ENCODE data around the gene TIMM22. TPM values are rescaled to one million over a fixed set of nuclear protein-coding genes. Genes with fewer than 3 reads are reported as not detected.
"Not testable (repeated sequence)": the region's sequence is repeated elsewhere in the genome, so short reads cannot be mapped to it uniquely, and the experiment has no call there.

TIMM22 gene
- 10.5 TPM for total RNA-seq

DNA sequence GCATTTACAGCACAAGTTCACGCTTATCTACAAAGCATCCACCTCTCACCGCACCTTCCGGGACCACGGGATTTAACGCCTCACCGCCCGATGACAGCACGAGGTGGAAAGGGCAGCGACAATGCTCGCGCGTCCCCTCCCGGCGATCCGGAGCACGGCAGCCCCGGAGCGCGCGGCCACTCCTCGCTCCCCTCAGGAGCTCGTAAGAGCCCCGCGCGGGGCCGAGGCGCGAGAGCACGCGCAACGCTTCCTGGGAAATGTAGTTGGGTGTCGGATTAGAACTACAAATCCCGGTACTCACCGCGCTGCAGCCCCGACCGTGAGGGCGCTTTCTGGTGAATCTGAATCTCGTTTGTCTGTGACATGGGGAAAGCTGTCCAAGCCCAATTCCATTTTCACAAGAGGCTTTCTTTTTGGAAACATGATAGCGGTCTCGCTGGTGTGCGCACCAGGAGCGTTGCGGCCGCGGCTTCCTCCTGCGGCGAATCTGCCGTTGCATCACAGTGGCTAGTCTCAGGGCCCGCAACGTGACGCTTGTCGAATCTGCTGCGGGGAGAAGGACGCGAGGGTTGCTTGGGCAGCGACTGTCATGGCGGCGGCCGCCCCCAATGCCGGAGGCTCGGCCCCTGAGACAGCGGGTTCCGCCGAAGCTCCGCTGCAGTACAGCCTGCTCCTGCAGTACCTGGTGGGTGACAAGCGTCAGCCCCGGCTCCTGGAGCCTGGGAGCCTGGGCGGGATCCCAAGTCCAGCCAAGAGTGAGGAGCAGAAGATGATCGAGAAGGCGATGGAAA, at the start of gene TIMM22:
TSS of gene TIMM22 (plus strand) at position 576 of the 791 bp plus-strand sequence. CDS start at position 590, 14 bp downstream.
- DNase-seq (ENCODE audit: low read depth in 2 of 3, low spot score in 2 of 3): peak; percentile 95 to 98 (median 97)

DNA sequence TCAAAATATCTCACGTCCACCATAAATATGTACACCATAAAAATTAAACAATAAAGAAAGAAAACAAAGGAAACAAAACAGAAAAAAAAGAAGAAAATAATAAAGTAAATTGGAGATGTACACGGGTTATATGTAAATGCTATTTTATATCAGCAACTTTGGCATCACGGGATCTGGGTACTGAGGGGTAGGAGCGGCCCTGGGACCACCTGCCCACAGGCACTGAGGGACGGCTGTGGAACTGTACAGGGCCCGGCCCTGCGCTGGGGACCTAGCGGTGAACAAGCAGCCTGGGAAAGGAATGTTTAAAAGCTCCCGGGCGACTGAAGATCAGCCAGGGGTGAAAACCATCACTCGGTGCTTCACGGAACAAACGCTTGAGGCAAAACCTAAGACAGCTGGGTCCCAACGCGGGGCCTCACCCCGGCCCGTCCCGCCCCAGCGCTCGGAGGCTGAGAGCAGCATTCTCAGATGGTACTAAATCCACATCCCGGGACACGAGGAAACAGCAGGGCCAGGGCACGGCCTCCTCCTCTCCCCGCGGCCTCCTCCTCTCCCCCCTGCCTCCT, 48.6 kb upstream of the TIMM22 start:
- no peak for DNase-seq (ENCODE audit: low read depth in 2 of 3, low spot score in 2 of 3)

DNA sequence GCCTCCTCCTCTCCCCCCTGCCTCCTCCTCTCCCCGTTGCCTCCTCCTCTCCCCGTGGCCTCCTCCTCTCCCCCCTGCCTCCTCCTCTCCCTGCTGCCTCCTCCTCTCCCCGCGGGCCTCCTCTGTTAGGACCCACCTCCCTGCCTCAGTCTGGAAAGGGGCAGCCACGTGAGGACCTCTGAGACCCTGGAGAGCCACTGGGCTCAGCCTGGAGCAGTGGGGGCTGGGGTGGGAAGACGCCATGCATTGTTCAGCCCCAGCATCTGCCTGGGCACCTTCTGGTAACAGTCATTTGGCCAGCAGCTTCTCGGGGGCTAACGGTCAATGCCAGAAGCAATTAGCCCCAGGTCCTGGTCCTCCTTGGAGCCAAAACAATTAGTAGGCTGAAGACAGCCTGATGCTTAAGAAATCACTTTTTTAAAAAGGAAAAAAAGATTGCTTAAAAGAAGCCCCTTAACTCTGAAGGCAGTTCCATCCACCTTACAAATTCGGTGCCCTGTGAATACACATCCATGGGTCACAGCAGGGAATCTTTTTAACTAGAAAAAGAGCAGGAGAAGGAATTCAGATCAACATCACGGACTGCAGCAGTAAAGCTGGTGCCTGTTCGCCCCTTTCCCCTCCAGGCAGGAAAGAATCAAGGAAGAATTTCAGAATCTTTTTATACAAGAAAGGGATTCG, 47.2 kb upstream of the TIMM22 start:
- DNase-seq (ENCODE audit: low read depth in 2 of 3, low spot score in 2 of 3): no peak

DNA sequence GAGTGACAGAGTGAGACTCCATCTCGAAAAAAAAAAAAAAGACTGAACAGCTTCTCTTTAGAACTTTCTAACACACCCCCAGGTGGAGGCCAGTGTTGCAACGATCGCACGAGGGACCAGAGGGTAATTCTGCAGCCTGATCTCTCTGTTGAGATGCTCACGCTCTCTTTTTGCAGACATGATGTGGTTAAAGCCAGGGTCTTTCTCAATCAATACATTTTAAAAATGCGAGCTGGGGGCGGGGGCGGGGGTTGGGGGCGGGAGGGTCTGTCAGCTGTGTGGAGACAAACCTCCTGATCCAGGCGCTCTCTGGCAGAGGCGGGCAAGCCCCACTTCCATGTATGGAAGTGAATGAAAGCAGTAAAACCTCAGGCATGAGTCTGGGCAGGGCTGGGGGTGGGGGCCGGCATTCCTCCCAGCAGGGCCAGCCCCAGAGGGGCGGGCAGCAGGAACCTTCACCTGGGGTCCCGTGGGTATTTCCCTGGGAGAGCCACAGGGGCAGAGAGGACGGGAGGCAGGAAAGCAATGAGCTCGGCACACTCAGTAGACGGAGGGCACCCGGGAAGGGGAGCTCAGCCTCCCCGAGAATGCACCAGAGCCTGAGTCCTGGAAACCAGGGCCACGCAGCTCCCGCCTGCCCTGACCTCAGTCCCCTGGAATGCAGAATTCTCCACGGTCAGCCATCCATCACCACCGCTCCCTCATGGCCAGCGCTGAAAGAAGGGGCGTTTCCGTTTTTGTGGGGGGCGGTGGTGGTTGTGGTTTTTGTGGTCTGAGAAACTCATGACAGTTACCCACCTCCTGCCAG, 45.4 kb upstream of the TIMM22 start:
- DNase-seq (ENCODE audit: low read depth in 2 of 3, low spot score in 2 of 3): peak in 2 of 3 donors; percentile 27 to 38

DNA sequence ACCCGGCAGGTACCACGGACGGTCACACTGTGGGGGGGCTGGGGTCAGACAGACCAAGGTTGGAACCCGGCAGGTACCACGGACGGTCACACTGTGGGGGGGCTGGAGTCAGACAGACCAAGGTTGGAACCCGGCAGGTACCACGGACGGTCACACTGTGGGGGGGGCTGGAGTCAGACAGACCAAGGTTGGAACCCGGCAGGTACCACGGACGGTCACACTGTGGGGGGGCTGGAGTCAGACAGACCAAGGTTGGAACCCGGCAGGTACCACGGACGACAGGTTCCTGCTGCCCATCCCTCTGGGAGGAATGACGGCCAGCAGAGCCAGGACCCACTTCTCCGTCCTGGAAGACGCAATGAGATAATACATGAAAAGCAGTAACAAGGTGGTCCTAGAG, 44.3 kb upstream of the TIMM22 start:
- DNase-seq (ENCODE audit: low read depth in 2 of 3, low spot score in 2 of 3): not testable (repeated sequence)

DNA sequence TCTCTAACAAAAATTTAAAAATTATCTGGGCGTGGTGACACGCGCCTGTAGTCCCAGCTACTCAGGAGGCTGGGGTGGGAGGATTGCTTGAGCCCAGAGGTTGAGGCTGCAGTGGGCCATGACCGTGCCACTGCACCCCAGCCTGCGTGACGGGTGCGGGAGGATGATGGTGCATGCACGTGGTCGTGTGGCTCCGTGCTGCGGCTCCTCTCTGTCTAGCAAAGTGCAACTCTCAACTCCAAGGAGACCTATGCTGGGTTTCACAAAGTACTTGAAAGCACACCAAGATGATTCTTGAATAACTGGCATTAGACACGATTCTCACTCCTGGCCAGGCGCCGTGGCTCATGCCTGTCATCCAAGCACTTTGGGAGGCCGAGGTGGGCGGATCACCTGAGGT, 43.2 kb upstream of the TIMM22 start:
- DNase-seq (ENCODE audit: low read depth in 2 of 3, low spot score in 2 of 3): no peak

DNA sequence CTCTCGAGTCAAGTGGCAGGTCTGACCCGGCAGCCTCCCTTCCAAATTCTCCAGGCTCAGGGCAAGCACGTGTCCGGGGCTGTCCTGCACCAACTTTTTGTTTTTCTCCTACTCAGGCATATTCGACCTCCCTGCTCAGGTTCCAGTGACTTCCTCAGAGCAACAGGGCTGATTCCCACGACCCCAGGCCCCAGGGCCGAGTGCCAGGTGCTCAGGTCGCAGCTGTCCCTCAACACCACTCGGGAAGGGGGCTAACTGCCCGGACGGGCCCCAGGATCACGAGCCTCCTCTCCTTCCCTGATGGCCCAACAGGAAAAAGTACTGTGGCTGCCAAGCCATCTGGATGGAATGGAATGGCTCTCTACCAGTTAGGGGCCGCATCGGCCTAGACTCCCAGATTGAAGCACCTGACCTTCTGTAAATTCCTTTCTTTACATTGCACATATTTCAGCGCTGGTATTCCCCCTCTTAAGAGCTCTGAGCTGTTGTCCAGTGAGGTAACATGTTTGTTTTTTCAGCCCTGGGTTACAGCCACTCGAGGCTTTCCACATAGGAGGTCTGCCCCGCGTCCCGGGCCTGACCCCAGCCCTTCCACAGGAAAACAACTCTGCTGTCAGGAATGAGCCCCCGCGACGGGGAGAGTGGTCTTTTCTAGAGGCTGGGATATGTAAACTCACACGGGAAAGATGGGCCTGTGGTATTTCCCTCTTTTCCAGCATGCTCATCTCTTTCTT, 42.3 kb upstream of the TIMM22 start:
- no peak for DNase-seq (ENCODE audit: low read depth in 2 of 3, low spot score in 2 of 3)

DNA sequence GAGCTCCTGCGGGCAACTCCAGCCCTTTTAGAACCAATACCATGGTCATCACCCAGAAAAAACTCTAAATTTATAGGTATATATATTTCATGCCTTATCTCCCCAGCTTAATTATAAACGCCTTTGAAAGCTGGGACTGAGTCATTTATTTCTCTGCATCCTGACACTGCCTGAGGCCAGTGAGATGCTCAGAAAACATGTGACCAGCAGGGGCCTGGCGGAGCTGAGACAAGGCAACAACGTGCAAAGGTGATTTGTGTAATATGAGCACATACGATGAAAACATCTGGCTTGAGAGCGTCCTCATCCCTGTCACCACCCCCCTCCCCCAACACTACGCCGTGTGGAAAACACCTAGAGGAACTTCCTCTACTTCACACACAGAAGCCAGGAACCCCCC, 40.0 kb upstream of the TIMM22 start:
- no peak for DNase-seq (ENCODE audit: low read depth in 2 of 3, low spot score in 2 of 3)

DNA sequence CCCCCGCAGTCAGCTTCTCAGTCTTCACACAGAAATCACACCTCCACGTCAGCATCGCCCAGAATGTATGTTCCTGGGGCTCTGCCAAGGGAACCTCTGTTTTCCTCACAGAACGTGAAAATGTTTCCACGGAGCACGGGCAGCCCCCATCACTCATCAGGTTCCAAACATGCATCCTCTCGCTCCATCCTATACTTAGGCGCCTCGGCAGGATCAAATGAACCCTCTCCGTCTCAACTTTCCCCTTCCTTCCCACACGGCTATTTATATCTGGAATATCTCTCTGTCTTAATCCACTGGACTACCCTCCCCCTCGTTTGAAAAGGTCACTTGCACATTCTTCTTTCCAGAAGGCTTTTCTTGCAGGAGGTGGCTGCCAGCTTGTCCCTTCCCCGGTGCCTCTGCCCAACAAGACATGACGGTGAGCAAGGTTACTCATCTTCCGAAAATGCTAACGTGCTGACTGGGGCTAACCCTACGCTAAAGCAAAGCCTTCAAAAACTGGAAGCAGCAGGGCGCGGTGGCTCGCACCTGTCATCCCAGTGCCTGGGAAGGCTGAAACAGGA, 39.0 kb upstream of the TIMM22 start:
- DNase-seq (ENCODE audit: low read depth in 2 of 3, low spot score in 2 of 3): no peak

DNA sequence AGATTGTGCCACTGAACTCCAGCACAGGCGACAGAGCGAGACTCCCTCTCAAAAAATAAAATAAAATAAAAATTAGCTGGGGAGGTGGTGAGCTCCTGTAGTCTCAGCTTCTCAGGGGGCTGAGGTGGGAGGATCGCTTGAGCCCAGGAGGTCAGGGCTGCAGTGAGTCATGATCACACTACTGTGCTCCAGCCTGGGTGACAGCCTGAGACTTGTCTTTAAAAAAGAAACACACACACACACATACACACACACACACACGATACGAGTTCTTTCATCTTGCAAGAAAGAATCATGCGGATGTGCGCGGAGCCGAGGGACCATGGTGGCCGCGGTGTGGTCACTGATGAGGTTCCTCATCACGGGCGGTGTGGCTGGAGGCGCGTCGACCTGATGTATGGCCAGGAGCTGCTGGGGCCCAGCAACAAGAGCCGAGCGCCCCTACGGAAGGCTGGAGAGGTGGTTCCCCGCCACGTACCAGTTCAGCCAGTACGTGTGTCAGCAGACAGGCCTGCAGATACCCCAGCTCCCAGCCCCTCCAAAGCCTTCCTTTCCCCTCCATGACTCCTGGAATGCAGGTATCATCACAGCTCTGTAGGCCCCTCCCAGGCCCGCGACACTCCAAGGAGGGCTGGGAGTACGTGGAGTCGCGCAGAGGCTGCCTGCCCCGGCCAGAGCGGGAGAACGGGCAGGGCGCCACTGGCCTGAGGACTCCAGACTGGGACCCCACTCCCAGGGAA, 38.0 kb upstream of the TIMM22 start:
- no peak for DNase-seq (ENCODE audit: low read depth in 2 of 3, low spot score in 2 of 3)

DNA sequence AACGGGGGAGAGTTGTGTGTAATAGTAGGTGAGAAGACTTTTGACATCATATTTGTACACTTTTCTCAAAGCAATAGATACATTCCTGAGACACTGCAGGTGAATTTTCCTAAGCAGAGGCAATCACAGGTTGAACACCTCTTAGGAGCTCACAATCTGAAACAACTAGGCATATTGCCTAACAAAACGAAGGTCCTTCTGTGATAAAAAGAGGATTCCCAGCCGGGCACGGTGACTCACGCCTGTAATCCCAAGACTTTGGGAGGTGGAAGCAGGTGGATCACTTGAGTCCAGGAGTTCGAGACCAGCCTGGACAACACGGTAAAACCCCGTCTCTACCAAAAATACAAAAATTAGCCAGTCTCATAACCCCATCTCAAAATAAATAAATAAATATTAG, 34.8 kb upstream of the TIMM22 start:
- no peak for DNase-seq (ENCODE audit: low read depth in 2 of 3, low spot score in 2 of 3)

DNA sequence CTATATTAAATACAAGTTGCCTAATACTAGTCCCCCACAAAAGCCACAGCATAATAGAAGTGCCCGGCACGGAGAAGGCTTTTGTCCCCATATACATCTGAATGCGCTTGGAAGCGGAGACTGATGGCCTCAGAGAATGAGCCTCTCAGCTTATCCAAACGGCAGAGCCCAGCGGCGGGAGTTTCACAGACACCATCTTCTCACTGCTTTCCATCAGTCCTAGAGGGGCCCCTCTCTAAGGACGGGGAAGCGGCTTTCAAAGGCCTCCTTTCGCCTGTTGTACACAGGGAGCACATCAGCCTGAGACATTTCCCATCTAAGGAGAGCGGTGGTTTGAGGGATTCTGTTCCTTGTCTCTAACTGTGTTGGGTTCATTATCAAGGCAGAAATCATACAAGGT, 34.3 kb upstream of the TIMM22 start:
- no peak for DNase-seq (ENCODE audit: low read depth in 2 of 3, low spot score in 2 of 3)

DNA sequence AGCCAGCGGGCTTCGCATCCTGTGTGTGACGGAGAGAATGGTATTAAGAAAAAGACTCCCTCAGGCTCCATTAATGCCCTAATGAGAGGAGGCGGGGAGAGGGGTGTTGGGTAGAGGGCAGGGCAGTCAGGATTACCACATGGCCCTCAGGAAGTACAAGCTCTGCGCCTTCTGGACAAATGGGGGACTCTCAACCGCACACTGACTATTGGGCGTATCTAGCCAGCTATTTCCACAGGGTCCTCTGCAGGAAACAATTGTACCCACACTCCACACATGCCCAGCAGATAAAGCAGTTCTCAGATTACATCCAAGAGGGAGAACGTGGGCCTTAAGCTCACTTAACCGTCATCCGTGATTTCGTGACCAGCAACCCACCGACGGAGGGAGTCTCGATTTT, 32.1 kb upstream of the TIMM22 start:
- no peak for DNase-seq (ENCODE audit: low read depth in 2 of 3, low spot score in 2 of 3)

DNA sequence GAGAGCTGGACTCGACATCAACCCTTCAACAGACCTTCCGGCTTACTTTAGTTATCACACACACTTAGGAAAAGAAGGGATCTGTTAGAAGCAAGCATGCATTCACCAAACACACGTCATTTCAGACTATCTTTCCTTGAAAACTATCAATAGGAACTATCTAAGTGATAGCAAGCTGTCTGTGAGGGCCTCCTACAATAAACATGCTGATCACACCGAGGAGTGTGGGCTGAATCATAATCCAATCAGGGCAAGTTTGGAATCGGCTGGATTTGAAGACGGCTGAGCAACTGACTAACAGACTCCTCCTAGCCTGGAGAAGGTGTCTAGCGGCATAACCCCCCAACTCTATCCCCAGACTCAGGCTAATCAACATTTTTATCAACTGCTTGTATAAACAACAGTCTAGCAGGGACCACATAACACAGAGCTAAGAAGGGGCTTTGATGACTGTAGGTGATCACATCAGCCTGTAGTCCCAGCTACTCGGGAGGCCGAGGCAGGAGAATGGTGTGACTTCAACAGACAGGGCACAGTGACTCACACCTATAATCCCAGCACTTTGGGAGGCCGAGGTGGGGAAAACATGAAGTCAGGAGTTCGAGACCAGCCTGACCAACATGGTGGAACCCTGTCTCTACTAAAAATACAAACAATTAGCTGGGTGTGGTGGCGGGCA, 31.5 kb upstream of the TIMM22 start:
- no peak for DNase-seq (ENCODE audit: low read depth in 2 of 3, low spot score in 2 of 3)

DNA sequence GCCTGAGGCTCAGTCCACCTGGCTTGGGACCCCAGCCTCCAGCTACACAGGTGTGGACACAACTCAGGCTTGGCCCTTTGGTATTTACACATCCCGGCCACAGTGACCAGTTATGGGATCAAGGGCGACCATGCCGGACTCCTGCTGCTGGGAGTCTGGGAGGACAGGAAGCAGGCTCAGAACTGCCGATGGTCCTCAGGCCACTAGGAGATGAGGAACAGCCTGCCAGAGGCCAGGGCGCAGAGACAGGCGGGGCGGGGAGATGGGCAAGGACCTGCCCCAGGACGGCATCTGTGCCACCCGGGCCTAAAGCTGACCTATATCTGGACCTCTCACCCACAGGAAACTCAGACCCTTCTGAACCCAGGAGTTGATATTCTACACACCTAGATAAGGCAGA, 29.8 kb upstream of the TIMM22 start:
- DNase-seq (ENCODE audit: low read depth in 2 of 3, low spot score in 2 of 3): no peak

DNA sequence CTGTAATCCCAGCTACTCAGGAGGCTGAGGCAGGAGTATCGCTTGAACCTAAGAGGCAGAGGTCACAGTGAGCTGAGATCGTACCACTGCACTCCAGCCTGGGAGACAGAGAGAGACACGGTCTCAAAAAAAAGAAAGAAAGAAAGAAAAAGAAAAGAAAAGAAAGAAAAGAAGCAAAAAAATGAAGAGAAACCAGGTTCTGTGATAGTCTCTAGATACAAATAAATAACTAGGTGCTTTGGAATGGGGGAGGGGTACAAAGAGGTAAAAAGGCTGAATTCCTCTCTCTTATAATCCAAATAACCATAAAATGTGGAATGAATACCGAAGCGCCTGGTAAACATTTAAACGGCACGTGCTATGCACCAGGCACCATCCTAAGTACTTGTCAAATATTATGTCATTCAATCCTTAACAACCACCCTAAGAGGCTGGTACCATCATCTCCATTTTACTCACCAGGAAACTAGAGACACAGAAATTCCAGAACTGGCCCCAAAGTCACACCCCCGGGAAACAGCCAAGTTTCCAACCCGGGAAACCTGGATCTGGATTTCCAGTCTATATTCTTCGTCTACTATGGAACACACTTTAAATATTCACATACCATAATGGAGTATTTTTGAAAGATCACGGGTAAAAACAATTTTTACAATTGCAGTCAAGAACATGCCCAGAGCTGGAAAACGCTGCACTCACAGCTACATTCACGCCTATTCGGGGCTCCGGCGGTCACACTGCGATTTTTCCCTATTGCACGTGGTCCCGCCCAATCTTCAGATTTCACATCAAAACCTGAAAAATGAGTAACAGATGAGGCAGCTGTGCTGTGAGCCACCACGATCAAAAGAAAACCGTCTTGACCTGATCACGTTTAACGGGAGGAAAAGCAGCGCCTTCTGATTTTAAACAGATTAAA, 27.9 kb upstream of the TIMM22 start:
- no peak for DNase-seq (ENCODE audit: low read depth in 2 of 3, low spot score in 2 of 3)

DNA sequence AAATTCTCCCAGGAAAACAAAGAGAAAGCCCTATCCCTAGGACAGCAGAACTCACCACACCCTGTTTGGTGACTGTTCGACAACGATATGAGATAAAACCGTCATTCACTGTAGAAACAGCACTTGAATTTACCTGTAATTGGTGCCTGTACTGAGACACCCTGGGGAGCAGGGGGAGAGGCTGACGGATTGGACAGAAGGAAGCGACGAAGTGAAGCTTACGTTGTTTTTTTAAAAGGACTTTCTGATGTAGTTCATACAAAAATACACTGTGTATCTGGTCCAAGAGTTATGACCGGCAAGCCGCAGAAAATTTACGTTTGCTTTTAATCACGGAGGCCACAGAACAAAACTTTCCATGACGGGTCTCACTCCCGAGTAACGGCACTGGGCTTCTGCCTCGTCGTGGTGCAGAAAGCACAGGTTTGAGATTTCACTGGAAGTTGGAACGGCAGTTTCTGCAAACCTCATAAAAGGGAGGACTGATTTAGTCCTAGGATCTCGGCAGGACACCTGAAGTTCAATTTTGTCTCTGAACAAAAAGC, 27.0 kb upstream of the TIMM22 start:
- peak in 1 of 3 donors; percentile 36 for DNase-seq (ENCODE audit: low read depth in 2 of 3, low spot score in 2 of 3)

Data from hematopoietic multipotent progenitor cell (in vitro differentiated cells).